ENCODE data around the gene C17orf107. TPM values are rescaled to one million over a fixed set of nuclear protein-coding genes. Genes with fewer than 3 reads are reported as not detected.
A peak's percentile ranks its signal among the peaks of the same experiment; 100 is the strongest.

C17orf107 gene
- total and polyA plus RNA-seq, 9 of the 15 experiments (the other 6 are each of a cell fraction or from before 2014, with no cell fraction given): 0.05 to 0.29 (median 0.07) TPM; not detected in 4

- no peak for TF ChIP-seq FOXP4 (CRISPR knock-in tag; IDR thresholded peaks at IDR 0.05; ENCODE audit: borderline replicate concordance)
- TF ChIP-seq, protein P1, sequence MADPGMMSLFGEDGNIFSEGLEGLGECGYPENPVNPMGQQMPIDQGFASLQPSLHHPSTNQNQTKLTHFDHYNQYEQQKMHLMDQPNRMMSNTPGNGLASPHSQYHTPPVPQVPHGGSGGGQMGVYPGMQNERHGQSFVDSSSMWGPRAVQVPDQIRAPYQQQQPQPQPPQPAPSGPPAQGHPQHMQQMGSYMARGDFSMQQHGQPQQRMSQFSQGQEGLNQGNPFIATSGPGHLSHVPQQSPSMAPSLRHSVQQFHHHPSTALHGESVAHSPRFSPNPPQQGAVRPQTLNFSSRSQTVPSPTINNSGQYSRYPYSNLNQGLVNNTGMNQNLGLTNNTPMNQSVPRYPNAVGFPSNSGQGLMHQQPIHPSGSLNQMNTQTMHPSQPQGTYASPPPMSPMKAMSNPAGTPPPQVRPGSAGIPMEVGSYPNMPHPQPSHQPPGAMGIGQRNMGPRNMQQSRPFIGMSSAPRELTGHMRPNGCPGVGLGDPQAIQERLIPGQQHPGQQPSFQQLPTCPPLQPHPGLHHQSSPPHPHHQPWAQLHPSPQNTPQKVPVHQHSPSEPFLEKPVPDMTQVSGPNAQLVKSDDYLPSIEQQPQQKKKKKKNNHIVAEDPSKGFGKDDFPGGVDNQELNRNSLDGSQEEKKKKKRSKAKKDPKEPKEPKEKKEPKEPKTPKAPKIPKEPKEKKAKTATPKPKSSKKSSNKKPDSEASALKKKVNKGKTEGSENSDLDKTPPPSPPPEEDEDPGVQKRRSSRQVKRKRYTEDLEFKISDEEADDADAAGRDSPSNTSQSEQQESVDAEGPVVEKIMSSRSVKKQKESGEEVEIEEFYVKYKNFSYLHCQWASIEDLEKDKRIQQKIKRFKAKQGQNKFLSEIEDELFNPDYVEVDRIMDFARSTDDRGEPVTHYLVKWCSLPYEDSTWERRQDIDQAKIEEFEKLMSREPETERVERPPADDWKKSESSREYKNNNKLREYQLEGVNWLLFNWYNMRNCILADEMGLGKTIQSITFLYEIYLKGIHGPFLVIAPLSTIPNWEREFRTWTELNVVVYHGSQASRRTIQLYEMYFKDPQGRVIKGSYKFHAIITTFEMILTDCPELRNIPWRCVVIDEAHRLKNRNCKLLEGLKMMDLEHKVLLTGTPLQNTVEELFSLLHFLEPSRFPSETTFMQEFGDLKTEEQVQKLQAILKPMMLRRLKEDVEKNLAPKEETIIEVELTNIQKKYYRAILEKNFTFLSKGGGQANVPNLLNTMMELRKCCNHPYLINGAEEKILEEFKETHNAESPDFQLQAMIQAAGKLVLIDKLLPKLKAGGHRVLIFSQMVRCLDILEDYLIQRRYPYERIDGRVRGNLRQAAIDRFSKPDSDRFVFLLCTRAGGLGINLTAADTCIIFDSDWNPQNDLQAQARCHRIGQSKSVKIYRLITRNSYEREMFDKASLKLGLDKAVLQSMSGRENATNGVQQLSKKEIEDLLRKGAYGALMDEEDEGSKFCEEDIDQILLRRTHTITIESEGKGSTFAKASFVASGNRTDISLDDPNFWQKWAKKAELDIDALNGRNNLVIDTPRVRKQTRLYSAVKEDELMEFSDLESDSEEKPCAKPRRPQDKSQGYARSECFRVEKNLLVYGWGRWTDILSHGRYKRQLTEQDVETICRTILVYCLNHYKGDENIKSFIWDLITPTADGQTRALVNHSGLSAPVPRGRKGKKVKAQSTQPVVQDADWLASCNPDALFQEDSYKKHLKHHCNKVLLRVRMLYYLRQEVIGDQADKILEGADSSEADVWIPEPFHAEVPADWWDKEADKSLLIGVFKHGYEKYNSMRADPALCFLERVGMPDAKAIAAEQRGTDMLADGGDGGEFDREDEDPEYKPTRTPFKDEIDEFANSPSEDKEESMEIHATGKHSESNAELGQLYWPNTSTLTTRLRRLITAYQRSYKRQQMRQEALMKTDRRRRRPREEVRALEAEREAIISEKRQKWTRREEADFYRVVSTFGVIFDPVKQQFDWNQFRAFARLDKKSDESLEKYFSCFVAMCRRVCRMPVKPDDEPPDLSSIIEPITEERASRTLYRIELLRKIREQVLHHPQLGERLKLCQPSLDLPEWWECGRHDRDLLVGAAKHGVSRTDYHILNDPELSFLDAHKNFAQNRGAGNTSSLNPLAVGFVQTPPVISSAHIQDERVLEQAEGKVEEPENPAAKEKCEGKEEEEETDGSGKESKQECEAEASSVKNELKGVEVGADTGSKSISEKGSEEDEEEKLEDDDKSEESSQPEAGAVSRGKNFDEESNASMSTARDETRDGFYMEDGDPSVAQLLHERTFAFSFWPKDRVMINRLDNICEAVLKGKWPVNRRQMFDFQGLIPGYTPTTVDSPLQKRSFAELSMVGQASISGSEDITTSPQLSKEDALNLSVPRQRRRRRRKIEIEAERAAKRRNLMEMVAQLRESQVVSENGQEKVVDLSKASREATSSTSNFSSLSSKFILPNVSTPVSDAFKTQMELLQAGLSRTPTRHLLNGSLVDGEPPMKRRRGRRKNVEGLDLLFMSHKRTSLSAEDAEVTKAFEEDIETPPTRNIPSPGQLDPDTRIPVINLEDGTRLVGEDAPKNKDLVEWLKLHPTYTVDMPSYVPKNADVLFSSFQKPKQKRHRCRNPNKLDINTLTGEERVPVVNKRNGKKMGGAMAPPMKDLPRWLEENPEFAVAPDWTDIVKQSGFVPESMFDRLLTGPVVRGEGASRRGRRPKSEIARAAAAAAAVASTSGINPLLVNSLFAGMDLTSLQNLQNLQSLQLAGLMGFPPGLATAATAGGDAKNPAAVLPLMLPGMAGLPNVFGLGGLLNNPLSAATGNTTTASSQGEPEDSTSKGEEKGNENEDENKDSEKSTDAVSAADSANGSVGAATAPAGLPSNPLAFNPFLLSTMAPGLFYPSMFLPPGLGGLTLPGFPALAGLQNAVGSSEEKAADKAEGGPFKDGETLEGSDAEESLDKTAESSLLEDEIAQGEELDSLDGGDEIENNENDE (IDR thresholded peaks at IDR 0.05; ENCODE audit: low read depth, low read length): no peak
- TF ChIP-seq ATF3 (IDR thresholded peaks at IDR 0.05): 0 out of 2 replicates have a peak, but pooled peaks have one; percentile 3
- no peak for TF ChIP-seq ATF3 (CRISPR knock-in tag; conservative IDR thresholded peaks at IDR 0.05)
- peak; percentile 5; the same call in 1 of the 2 replicates for TF ChIP-seq CXXC5 (CRISPR knock-in tag; IDR thresholded peaks at IDR 0.05)
Observed at GRCh38 chr17:4950075-4950745, 50.9 kb downstream of the C17orf107 start (continued).
